ENCODE results near the gene C1QL4.
A peak's percentile ranks its signal among the peaks of the same experiment; 100 is the strongest.

C1QL4 gene

DNA sequence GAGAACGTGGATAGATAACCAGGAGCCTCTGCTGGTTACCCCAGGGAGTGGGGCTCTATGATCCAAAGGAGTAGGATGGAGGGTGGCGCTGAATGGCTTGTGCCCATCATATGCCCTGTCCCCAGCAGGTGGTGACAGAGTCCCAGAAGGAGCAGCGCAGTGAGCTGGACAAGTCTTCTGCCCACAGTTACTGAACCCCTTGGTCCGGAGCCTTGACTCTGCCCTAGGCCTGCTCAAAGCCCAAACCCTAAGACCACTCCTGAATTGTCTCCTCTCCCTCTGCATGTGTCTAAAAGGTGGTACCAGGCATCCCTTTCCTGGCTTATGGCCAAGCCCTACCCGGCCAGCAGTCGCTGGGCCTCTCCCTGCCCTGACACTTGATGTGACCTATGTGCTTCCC lies 38.8 kb downstream of the C1QL4 start:
- no peak overlapping the region for H2AFZ ChIP-seq (ENCODE audit: low read depth, low read length)
- 73% methylated on average over 6 of the region's 6 CpGs for WGBS
- H3K36me3 ChIP-seq (ENCODE audit: control insufficient read depth in 1 of 2, insufficient read depth in 2 of 2, low read depth in 1 of 2, low read length in 2 of 2): no peaks in the 10 kb centered on the region
- H2BK5ac ChIP-seq (ENCODE audit: low read depth, low read length, poor library complexity, severe bottlenecking): no peak overlapping the region
- no peak overlapping the region for H4K91ac ChIP-seq (ENCODE audit: low read length)
- no peak for DNase-seq
- no peak overlapping the region for H3K27ac ChIP-seq (ENCODE audit: low read length, poor library complexity, severe bottlenecking)
- no peak overlapping the region for H3K9ac ChIP-seq (ENCODE audit: low read length)
- no peak overlapping the region for H2AK5ac ChIP-seq (ENCODE audit: low read length, severe bottlenecking)
- H3K4me3 ChIP-seq (ENCODE audit: insufficient read depth in 1 of 2, low read depth in 1 of 2, low read length in 2 of 2): no peak overlapping the region
- no peak overlapping the region for H3K4ac ChIP-seq (ENCODE audit: low read depth in 1 of 2, low read length in 2 of 2)
- no peaks in the 10 kb centered on the region for H3K9me3 ChIP-seq (ENCODE audit: control insufficient read depth, low read length)
- H2BK120ac ChIP-seq (ENCODE audit: low read depth, low read length): no peak overlapping the region
- no peak overlapping the region for H2BK15ac ChIP-seq (ENCODE audit: low read depth, poor library complexity, severe bottlenecking)
- H3K4me2 ChIP-seq (ENCODE audit: low read length, poor library complexity, severe bottlenecking): no peak overlapping the region
- peaks cover 20% of the 10 kb centered on the region for H3K4me1 ChIP-seq (ENCODE audit: control insufficient read depth, insufficient read depth, low read depth, low read length)
- no peaks in the 10 kb centered on the region for H3K79me1 ChIP-seq (replicated peaks; ENCODE audit: low read length, poor library complexity, severe bottlenecking)
- H2BK12ac ChIP-seq (ENCODE audit: low read length in 2 of 2): no peak overlapping the region
- H3K23ac ChIP-seq (ENCODE audit: low read length in 2 of 2): no peak overlapping the region
- H4K8ac ChIP-seq (ENCODE audit: low read length): no peak overlapping the region
- H3K27me3 ChIP-seq (ENCODE audit: control insufficient read depth in 1 of 2, insufficient read depth in 1 of 2, low read length in 2 of 2): peaks cover 70 to 73% of the 10 kb centered on the region in 2 experiments
- no peak overlapping the region for H3K18ac ChIP-seq (ENCODE audit: low read depth in 1 of 2, low read length in 2 of 2)
- H3K14ac ChIP-seq (ENCODE audit: low read length in 2 of 2): no peak overlapping the region

DNA sequence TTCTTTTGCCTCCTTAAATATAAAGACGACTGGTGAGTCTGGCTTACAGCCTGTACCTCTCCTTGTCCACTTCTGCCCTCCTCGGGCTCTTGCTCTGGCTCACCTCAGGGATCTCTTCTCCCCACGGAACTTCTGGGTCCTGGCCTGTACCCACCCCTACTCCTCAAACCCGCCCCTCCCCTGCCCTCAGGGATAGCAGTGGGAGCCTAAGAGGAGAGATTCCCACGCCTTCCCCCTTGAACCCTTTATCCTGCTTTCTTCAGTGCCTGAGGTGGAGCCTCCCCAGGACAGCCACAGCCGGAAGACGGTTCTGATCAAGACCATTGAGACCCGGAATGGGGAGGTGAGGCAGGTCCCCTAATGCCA lies 39.3 kb downstream of the C1QL4 start:
- Histone ChIP-seq H3K4ac (ENCODE audit: low read depth in 1 of 2, low read length in 2 of 2) (no peak overlapping the region), H3K23ac (ENCODE audit: low read length in 2 of 2) (no peak overlapping the region), H3K9me3 (ENCODE audit: control insufficient read depth, low read length) (no peaks in the 10 kb centered on the region), H3K18ac (ENCODE audit: low read depth in 1 of 2, low read length in 2 of 2) (no peak overlapping the region), H2BK120ac (ENCODE audit: low read depth, low read length) (no peak overlapping the region), H3K27ac (ENCODE audit: low read length, poor library complexity, severe bottlenecking) (no peak overlapping the region), H2BK5ac (ENCODE audit: low read depth, low read length, poor library complexity, severe bottlenecking) (no peak overlapping the region), H2BK12ac (ENCODE audit: low read length in 2 of 2) (no peak overlapping the region), H3K14ac (ENCODE audit: low read length in 2 of 2) (no peak overlapping the region), H3K36me3 (ENCODE audit: control insufficient read depth in 1 of 2, insufficient read depth in 2 of 2, low read depth in 1 of 2, low read length in 2 of 2) (no peaks in the 10 kb centered on the region), H4K91ac (ENCODE audit: low read length) (no peak overlapping the region), H3K4me2 (ENCODE audit: low read length, poor library complexity, severe bottlenecking) (no peak overlapping the region), H3K27me3 (ENCODE audit: control insufficient read depth in 1 of 2, insufficient read depth in 1 of 2, low read length in 2 of 2) (peaks cover 68 to 70% of the 10 kb centered on the region in 2 experiments), H2AK5ac (ENCODE audit: low read length, severe bottlenecking) (no peak overlapping the region), H4K8ac (ENCODE audit: low read length) (no peak overlapping the region), H3K9ac (ENCODE audit: low read length) (no peak overlapping the region), H2BK15ac (ENCODE audit: low read depth, poor library complexity, severe bottlenecking) (no peak overlapping the region), H3K79me1 (replicated peaks; ENCODE audit: low read length, poor library complexity, severe bottlenecking) (no peaks in the 10 kb centered on the region), H3K4me1 (ENCODE audit: control insufficient read depth, insufficient read depth, low read depth, low read length) (peaks cover 20% of the 10 kb centered on the region), H2AFZ (ENCODE audit: low read depth, low read length) (no peak overlapping the region), H3K4me3 (ENCODE audit: insufficient read depth in 1 of 2, low read depth in 1 of 2, low read length in 2 of 2) (no peak overlapping the region)
- no peak for DNase-seq
- 32% methylated on average over 7 of the region's 8 CpGs for WGBS

DNA sequence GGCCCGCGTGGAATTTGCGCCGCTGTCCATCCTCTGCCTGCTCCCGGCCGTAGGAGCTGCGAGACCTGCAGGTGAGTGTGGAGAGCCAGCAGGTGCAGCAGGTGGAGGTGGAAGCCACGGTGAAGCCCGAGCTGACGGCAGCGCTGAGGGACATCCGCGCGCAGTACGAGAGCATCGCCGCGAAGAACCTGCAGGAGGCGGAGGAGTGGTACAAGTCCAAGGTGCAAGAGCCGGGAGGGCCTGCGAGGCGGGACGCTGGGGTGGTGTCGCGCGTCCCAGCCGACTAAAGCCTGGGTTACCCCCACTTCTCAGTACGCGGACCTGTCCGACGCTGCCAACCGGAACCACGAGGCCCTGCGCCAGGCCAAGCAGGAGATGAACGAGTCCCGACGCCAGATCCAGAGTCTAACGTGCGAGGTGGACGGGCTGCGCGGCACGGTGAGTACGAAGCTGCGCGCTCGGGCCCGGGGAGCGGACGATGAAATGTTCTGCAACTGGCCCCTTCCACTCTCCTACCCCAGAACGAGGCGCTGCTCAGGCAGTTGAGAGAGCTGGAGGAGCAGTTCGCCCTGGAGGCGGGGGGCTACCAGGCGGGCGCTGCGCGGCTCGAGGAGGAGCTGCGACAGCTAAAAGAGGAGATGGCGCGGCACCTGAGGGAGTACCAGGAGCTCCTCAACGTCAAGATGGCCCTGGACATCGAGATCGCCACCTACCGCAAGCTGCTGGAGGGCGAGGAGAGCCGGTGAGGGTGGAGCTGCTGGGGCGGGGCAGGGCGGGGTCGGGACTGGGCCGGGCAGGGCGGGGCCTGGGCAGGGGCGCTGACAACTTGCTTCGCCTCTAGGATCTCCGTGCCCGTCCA lies 39.9 kb downstream of the C1QL4 start:
- H4K91ac ChIP-seq (ENCODE audit: low read length): no peak overlapping the region
- peak overlapping the region in 1 of 2 experiments; percentile 16 for H3K23ac ChIP-seq (ENCODE audit: low read length in 2 of 2)
- H3K79me1 ChIP-seq (replicated peaks; ENCODE audit: low read length, poor library complexity, severe bottlenecking): no peaks in the 10 kb centered on the region
- no peak overlapping the region for H3K9ac ChIP-seq (ENCODE audit: low read length)
- no peak overlapping the region for H3K4me2 ChIP-seq (ENCODE audit: low read length, poor library complexity, severe bottlenecking)
- no peak for DNase-seq
- peaks cover 66 to 68% of the 10 kb centered on the region in 2 experiments for H3K27me3 ChIP-seq (ENCODE audit: control insufficient read depth in 1 of 2, insufficient read depth in 1 of 2, low read length in 2 of 2)
- H3K36me3 ChIP-seq (ENCODE audit: control insufficient read depth in 1 of 2, insufficient read depth in 2 of 2, low read depth in 1 of 2, low read length in 2 of 2): no peaks in the 10 kb centered on the region
- H2BK12ac ChIP-seq (ENCODE audit: low read length in 2 of 2): no peak overlapping the region
- no peak overlapping the region for H3K4ac ChIP-seq (ENCODE audit: low read depth in 1 of 2, low read length in 2 of 2)
- peak overlapping the region in 1 of 2 experiments; percentile 44 for H3K14ac ChIP-seq (ENCODE audit: low read length in 2 of 2)
- H3K4me1 ChIP-seq (ENCODE audit: control insufficient read depth, insufficient read depth, low read depth, low read length): peaks cover 20% of the 10 kb centered on the region
- no peak overlapping the region for H2AK5ac ChIP-seq (ENCODE audit: low read length, severe bottlenecking)
- H2BK120ac ChIP-seq (ENCODE audit: low read depth, low read length): no peak overlapping the region
- peak overlapping the region; percentile 22 for H4K8ac ChIP-seq (ENCODE audit: low read length)
- H3K27ac ChIP-seq (ENCODE audit: low read length, poor library complexity, severe bottlenecking): no peak overlapping the region
- H3K4me3 ChIP-seq (ENCODE audit: insufficient read depth in 1 of 2, low read depth in 1 of 2, low read length in 2 of 2): peak overlapping the region in 1 of 2 experiments; percentile 37
- no peak overlapping the region for H2AFZ ChIP-seq (ENCODE audit: low read depth, low read length)
- H3K9me3 ChIP-seq (ENCODE audit: control insufficient read depth, low read length): no peaks in the 10 kb centered on the region
- no peak overlapping the region for H2BK15ac ChIP-seq (ENCODE audit: low read depth, poor library complexity, severe bottlenecking)
- H2BK5ac ChIP-seq (ENCODE audit: low read depth, low read length, poor library complexity, severe bottlenecking): no peak overlapping the region
- no peak overlapping the region for H3K18ac ChIP-seq (ENCODE audit: low read depth in 1 of 2, low read length in 2 of 2)
- WGBS: 9% methylated on average over 66 of the region's 77 CpGs

GRCh38 chr12:49296034-49296835 lies 40.8 kb downstream of the C1QL4 start:
- H3K27ac ChIP-seq (ENCODE audit: low read length, poor library complexity, severe bottlenecking): no peak overlapping the region
- H3K27me3 ChIP-seq (ENCODE audit: control insufficient read depth in 1 of 2, insufficient read depth in 1 of 2, low read length in 2 of 2): peaks cover 62 to 67% of the 10 kb centered on the region in 2 experiments
- DNase-seq: no peak
- H2BK12ac ChIP-seq (ENCODE audit: low read length in 2 of 2): no peak overlapping the region
- H2BK15ac ChIP-seq (ENCODE audit: low read depth, poor library complexity, severe bottlenecking): no peak overlapping the region
- no peaks in the 10 kb centered on the region for H3K36me3 ChIP-seq (ENCODE audit: control insufficient read depth in 1 of 2, insufficient read depth in 2 of 2, low read depth in 1 of 2, low read length in 2 of 2)
- no peak overlapping the region for H3K4ac ChIP-seq (ENCODE audit: low read depth in 1 of 2, low read length in 2 of 2)
- H3K14ac ChIP-seq (ENCODE audit: low read length in 2 of 2): peak overlapping the region in 1 of 2 experiments; percentile 19
- H3K9me3 ChIP-seq (ENCODE audit: control insufficient read depth, low read length): no peaks in the 10 kb centered on the region
- no peak overlapping the region for H4K91ac ChIP-seq (ENCODE audit: low read length)
- H2AFZ ChIP-seq (ENCODE audit: low read depth, low read length): no peak overlapping the region
- WGBS: 32% methylated on average over 48 of the region's 54 CpGs
- H2AK5ac ChIP-seq (ENCODE audit: low read length, severe bottlenecking): no peak overlapping the region
- peak overlapping the region in 1 of 2 experiments; percentile 37 for H3K4me3 ChIP-seq (ENCODE audit: insufficient read depth in 1 of 2, low read depth in 1 of 2, low read length in 2 of 2)
- H2BK120ac ChIP-seq (ENCODE audit: low read depth, low read length): no peak overlapping the region
- H3K23ac ChIP-seq (ENCODE audit: low read length in 2 of 2): peak overlapping the region in 1 of 2 experiments; percentile 16
- H2BK5ac ChIP-seq (ENCODE audit: low read depth, low read length, poor library complexity, severe bottlenecking): no peak overlapping the region
- H3K4me1 ChIP-seq (ENCODE audit: control insufficient read depth, insufficient read depth, low read depth, low read length): peaks cover 20% of the 10 kb centered on the region
- H3K4me2 ChIP-seq (ENCODE audit: low read length, poor library complexity, severe bottlenecking): no peak overlapping the region
- H4K8ac ChIP-seq (ENCODE audit: low read length): no peak overlapping the region
- H3K18ac ChIP-seq (ENCODE audit: low read depth in 1 of 2, low read length in 2 of 2): no peak overlapping the region
- H3K9ac ChIP-seq (ENCODE audit: low read length): no peak overlapping the region
- H3K79me1 ChIP-seq (replicated peaks; ENCODE audit: low read length, poor library complexity, severe bottlenecking): no peaks in the 10 kb centered on the region
